ENCODE measurements around the gene RNF38. TPM values are rescaled to one million over a fixed set of nuclear protein-coding genes. Genes with fewer than 3 reads are reported as not detected.
"Not testable (repeated sequence)": the region's sequence is repeated elsewhere in the genome, so short reads cannot be mapped to it uniquely, and the experiment has no call there.

Gene RNF38
- total RNA-seq, 1 experiment from 2014 or later = 10.9 TPM

DNA sequence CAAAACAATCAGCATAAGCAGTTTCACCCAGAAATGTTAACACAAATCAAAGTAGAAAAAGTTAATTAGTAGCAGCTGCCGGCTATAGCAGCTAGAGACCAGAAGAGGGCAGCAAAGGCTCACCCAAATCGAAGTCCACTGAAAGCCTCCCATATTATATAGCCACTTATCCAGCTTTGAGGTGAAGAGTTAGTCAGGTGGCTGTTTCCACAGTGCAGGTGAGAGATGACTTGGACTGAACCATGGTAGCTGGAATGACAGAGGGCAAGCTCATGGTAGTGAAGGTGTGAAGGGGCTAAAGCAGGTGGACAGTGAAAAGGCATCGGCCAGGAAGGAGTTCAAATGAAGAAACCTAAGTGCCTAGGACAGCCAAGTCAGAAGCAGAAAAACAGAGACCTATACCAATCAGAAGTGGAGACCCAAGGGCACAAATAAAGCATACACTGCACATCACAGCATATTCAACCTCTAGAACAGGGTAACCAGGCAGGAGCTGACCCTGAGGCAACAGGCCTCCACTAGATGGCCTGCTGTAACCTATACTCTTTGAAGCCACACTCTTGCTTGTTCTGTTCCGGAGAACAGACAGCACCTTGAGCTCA, 7.2 kb upstream of the RNF38 start:
- peak; percentile 51 for DNase-seq (ENCODE audit: low spot score)

DNA sequence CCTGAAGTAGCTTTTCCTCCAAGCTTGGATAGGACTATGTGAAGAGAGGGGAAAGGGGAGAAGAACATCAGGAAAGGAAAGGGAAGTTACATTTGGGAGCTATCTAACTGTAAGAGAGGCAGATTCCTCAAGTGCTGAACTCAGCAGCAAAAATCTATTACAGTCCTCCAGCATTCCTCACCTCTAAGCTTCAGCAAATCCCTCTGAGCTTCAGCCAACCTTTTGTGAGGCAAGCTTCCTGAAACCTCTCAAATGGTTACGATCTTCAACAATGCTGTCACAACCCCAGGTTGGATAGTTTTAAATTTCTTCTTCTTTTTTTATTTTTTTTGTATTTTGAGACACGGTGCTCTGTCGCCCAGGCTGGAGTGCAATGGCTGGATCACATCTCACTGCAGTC, 2.5 kb upstream of the RNF38 start:
- DNase-seq (ENCODE audit: low spot score) = no peak

DNA sequence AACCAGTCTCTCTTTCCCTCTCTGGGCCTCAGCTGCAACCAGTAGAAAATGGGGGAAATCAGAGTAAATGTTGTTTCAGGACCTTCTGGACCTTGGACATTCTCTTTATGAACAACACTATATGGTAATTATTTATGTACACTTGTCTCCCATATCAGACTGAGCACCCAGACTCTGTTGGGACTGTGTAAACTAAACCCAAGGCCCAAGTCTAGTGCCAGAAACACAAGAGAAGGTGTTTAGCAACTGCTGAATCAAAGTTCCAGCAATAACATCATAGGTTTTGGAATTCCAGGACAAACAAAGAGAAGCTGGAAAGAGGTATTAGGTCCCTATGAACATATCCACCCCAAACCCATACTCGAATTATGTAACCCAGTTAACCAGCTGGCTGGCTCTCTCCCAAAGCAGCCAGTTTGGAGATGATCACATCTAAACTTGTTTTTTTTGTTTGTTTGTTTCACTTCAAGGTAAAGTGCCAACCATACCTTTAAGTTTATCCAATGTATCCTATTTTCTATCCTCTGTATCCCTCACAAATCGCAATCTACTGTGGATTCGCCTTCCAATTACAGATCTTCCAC, 1.9 kb upstream of the RNF38 start:
- no peak for DNase-seq (ENCODE audit: low spot score)

DNA sequence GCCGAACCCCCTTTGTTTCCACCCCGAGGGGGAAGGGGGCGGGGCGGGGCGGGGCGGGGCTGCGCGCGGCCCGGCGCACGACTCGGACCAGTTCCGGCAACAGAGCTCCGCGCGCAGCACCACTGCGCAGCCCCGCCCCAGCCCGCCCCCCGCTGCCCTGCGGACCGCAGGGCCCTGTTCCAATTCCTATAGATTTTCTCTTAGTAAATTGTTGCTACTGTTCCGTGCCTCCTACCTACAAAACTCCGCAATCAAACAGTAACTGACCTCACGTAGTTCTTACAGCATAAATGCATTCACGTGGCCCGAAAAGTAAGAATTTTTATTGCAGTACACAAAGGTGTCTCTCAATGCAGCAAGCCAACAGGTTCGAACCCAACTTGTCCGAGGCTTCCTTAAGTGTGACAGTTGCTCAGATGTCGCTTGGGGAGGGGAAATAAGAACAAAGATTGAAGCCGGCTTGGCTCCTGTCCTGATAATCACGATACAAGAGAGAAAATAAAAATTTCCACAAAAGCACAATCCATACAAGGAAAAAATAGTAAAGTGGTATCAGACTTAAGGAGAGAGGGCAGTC, 1.2 kb upstream of the RNF38 start:
- DNase-seq (ENCODE audit: low spot score) = peak; percentile 47

DNA sequence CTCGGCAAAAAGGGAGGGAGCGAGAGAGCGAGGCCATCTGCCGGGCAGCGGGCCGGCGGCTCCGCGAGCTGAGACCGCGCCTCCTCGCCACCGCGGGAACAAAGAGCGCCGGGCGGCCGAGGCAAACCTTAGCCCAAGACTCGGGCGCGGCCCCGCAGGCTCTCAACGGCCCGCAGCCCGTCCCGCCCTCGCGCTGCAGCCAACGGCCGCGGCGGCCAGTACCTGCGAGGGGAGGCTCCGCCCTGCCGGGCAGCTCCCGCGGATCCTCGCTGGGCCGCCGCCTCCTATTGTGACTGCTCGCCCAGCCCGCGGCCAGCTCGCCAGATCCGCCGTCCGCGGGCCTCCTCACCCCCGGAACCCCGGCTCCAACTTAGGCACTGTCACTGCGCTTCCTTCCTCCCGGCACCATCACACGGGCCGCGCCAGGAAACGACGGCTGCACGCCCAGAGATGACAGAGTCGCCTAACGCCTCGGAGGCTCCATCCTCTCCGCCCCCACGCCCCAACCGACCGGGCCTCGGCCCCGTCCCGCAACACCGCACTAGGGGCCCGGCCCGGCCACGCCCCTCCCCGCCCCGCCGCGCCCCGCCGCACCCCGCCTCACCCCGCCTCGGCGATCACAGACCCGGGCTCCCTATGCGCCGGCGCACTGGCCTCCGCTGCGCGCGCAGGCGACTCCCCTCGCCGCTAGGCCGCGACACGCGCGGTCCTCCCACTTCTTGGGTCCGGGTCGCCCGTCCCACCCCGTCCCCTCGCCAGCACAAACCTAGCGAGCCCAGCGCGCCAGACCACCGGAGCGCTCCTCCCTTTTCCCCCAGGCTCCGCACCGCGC, 479 bp upstream of the RNF38 start:
- peak; percentile 71 for DNase-seq (ENCODE audit: low spot score)

DNA sequence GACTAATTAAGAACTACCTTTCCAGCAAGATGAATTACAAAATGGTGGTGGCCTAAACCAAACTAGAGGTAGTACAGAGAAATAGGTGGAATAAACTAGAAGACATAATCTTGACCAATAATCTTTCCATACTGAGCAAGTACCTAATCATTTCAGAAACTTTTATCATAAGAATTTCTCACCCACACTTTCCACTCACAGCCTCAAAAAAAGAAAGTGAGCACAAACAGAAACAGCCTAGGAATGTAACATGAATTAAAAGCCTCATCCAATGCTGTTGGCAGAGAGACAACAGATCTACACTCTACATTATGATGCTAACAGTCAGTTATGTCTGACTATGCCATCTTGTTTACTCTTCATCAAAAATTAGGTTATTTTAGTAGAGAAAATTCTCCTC, 1.3 kb downstream of the RNF38 start:
- DNase-seq (ENCODE audit: low spot score) = no peak

DNA sequence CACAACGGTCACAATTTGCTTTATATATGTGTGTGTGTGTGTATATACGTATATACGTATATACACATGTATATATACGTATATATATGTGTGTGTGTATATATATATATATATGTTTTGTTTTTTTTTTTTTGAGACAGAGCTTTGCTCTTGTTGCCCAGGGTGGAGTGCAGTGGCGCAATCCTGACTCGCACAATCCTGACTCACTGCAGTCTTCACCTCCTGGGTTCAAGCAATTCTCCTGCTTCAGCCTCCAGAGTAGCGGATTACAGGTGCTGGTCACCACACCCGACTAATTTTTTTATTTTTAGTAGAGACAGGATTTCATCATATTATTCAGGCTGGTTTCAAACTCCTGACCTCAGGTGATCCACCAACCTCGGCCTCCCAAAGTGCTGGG, 3.1 kb downstream of the RNF38 start:
- DNase-seq (ENCODE audit: low spot score) = no peak

DNA sequence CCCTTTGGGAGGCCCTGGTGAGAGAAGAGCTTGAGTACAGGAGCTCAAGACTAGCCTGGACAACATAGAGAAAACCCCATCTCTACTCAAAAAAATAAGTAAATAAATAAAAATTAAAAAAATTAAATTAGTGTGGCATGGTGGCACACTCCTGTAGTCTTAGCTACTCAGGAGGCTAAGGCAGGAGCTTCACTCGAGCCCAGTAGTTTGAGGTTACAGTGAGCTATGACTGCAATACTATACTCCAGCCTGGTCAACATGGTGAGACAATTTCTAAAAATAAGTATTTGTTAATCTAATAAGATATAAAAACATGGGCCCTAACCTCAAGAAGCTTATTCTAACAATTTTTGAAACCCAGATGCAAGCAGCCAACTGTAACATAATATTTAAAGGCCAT, 7.6 kb downstream of the RNF38 start:
- no peak for DNase-seq (ENCODE audit: low spot score)

DNA sequence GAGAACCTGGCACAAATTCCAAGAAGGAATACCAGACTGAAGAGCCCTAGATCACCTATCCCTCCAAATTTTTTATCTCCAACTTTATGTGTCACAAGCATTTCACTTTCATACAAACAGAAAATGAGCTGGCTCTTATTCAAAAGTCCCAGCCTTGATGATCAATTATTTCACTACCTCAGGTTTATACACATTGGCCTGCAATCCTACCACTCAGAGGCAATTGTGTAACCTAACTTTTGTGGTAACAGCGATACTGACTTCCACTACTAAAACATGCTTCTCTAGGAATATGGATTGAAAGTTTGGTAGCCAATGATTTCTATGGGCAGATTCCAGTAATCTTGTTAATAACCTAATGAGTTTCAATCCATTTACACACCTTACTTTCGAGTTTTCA, 10.5 kb downstream of the RNF38 start:
- no peak for DNase-seq (ENCODE audit: low spot score)

DNA sequence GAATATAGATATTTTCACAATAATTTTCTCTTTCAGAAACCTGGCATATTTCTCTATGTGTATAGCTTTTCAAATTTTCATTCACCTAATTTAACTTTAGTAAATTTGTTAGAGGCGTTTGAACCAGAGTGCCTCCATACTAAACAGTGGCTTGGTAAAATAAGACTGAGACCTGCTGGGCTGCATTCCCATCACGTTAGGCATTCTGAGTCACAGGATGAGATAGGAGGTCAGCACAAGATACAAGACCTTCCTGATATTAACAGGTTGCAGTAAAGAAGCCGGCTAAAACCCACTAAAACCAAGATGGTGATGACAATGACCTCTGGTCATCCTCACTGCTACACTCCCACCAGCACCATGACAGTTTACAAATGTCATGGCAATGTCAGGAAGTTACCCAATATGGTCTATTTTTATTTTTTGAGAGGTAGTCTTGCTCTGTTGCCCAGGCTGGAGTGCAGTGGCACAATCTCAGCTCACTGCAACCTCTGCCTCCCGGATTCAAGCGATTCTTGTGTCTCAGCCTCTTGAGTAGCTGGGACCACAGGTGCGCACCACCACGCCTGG, 13.6 kb downstream of the RNF38 start:
- not testable (repeated sequence) for DNase-seq (ENCODE audit: low spot score)

DNA sequence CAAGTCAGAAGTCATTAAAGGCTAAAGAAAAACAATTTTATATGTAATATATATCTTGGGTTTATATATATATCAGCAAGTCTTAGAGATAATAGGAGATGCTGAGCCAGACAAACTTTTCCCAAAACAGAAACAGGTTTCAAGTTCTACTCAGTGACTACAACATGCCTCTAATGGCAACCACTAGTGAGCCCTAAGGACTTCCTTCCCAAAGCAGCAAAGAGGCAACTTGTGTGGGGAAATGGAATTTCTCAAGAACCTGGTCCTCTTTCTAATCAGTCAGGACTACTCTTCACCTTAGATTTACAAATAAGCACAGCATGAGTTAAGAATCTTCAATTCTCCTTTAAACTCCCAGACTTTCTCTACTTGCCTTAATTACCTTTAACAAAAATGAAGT, 17.6 kb downstream of the RNF38 start:
- DNase-seq (ENCODE audit: low spot score) = no peak

DNA sequence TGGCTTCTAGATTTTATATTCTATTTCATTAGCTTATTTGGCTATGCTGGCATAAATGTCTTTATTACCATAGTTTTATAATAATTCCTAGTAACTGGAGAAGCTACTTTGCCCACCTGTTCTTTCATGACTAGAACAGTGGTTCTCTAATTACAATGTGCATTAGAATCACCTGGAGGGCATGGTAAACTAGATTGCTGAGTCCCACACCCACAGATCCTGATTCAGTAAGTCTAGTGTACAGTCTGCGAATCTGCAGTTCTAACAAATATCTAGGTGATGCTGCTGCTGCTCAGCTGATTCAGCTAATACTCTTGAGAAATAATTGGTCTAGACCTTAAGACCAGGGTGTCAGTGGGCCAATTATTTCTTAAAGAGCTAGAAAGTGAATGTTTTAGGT, 35.5 kb downstream of the RNF38 start:
- DNase-seq (ENCODE audit: low spot score) = no peak

DNA sequence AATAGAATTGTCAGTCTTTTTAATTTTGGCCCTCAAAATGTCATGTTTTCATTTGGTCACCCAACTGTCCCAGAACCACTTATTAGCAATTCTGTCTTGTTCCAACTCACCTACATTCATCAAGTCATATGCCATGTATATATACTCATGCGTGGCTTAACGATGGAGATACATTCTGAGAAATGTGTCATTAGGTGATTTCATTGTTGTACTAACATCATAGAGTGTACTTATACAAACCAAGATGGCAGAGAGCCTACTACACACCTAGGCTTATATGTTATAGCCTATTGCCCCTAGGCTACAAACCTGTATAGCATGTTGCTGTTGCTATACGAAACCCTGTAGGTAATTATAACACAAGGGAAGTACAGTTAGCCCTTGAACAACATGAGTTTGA, 36.6 kb downstream of the RNF38 start:
- no peak for DNase-seq (ENCODE audit: low spot score)

DNA sequence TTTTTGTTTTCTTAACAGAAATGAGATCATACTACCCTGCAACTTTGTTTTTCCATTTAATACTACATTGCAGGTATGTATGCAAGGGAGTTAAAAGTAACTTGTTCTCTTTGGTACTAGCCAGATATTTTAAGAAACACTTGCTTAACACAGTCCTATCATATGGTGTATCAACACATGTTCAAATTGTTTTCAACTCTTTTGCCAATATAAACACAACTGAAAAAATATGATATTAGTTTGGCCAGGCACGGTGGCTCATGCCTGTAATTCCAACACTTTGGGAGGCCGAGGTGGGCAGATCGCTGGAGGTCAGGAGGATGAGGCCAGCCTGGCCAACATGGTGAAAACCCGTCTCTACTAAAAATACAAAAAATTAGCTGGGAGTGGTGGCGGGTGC, 41.6 kb downstream of the RNF38 start:
- no peak for DNase-seq (ENCODE audit: low spot score)

DNA sequence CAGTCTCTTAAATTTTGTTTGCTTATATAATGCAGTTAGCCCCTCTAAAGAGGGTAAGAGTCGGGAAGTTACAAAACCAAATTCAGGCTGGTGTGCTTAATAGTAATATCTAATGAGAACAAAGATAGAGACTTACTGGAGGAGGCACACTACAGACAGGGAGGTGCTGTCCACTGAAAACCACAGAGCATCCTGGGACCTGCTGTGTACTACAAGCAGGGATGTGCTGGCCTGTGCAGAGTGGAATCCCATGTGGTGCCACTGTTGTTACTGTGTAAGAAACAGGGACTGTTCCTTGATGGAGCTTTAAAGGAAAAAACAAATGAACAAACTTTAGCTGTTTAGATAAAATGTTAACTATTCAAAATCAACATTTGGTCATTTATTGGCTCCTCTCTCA, 42.4 kb downstream of the RNF38 start:
- no peak for DNase-seq (ENCODE audit: low spot score)

DNA sequence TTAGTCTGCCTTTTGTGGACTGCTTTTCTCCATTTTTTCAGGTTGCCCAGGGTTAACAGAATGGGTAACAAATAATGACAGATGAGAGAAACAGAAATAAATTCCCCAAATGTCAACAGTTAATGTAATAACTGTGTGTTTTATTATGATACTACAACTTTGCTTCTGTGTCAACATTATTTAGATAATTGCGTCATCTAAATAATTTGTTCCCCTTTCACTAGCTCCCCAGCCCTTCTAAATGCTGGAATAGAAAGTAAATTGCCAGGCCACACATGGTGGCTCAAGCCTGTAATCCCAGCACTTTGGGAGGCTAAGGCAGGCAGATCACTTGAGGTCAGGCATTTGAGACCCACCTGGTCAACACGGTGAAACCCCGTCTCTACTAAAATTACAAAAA, 53.5 kb downstream of the RNF38 start:
- DNase-seq (ENCODE audit: low spot score) = no peak

DNA sequence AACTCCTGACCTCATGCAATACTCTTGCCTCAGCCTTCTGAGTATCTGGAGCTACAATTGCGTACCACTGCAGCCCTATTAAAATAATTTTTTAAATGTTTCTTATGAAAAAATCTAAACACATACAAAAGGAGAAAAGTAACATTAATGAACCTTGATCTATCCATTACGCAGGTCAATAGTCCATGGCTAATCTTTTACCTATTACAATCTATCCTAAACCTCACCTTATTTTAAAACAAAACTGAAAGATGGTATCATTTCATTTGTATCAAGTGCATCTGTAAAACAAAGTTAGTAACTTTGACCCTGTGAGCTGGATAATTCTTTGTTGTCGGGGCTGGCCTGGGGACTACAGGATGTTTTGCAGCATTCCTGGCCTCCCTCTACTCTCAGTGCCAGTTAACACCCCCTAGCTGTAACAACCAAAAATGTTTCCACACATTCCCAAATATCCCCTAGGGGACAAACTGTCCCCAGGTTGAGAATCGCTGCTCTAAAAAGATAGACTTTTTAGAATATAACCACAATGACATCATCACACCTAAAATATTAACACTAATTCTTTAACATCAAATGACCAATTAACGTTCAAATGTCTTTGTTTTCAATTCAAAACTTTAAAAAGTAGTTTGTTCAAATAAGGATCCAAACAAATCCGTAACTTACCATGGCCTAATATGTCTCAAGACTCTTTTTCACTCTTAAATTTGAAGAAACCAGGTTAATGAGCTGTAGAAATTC, 54.8 kb downstream of the RNF38 start:
- DNase-seq (ENCODE audit: low spot score) = no peak

DNA sequence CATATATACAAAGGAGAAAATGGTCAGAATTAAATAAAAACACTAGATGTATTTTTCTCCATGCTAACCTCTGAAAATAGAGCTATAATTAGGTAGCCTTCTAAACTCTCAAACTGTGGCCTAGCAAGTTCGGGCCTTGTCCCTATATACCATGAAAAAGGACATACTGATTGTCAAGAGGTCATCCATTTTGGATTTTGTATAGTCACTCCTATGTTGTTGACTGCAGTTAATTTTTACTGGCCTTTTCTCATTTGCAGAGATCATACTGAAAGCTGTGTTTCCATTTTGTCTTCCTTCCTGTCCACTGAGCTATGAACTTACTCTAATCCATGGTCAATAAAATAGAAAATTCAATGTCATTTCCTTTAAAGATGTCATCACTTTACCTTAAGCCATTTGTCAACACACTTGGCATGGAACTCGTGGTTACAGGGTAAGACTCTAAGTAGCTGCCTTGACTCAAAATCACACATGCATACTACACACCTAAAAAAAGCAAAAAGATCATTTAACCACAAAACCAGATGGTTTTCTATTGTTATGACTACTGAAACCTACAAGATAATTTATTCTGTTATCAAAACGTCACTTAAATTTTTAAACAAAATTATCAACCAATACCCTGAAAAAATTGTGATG, 58.0 kb downstream of the RNF38 start:
- no peak for DNase-seq (ENCODE audit: low spot score)

DNA sequence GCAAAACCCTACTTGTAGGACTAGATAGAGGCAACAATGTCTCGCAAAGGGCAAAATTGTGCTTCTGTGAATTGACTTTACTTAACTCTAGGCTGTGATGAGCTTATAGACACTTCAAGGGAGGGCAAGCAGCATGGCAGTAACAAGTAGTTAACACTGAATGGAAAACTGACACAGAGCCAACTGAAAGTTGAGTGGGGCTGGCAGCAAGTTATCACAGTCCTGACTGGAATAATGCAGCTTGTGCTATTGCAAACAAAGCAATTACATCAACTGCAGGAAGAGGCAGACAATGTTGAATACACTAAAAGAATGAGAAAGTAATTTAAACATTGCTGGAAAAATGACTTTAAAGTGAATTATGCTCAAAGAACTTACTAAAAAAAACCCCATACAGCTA, 62.2 kb downstream of the RNF38 start:
- DNase-seq (ENCODE audit: low spot score) = no peak

DNA sequence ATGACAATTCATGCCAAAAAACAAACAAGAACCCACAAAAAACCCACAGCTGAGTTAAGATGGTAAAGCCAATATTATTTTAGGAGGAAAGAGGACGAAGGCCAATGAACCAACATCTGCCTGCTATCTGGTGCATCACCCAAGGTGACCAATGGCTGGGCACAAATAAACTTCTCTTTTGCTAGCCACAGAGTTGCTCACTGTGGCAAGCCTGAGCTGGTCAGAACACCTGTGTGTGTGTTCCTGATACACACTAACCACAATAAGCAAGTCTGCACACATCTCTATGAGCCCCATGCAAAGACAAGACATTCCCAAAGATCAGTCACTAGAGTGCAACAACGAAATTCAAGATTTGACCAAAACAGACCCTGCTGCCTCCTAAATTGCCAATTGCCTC, 63.1 kb downstream of the RNF38 start:
- DNase-seq (ENCODE audit: low spot score) = no peak

DNA sequence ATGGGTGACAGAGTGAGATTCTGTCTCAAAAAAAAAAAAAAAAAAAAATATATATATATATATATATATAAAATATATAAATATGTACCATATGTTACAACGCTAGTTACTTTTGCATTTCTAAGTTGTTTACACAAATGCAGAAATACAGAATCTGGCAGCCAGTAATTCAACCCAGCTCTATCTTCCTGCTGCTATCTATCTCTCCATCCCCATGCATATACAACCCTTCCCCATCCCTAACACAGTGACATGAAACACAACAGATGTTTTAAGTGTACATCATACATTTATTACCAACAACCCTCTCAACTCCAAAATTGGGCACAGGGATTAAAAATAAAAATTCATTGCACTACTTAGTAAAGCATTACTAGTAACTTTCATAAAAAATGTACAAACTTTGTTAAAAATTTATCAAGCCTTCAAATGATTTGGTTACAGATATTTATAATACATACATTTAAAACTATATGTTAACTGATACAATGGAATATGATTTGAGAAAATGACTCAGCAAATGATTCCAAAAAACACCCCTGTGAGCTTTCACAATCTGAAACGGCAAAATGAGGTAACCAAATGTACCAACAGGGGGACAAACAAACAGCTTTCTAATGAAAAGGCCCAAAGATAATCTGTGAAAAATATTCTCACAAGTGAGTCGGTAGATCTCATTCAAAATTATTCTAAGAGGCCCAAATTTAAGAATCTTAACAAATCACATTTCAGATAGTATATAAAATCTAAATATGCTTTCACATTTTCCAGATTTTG, 63.8 kb downstream of the RNF38 start:
- no peak for DNase-seq (ENCODE audit: low spot score)
